Erythroblast (primary cell): Measurements from ENCODE around the gene SLC25A20.
A peak's percentile ranks its signal among the peaks of the same experiment; 100 is the strongest.

Experiments
- DNase-seq, 2 experiments: peaks; one replicate each; lab custom pipeline; 2025; lab: John Stamatoyannopoulos, UW
- GATA1 ChIP-seq: IDR thresholded peaks from 2 replicates; pipeline ENCODE4 v1.6.1; 2011; ENCODE audit warnings: low read depth, mild to moderate bottlenecking, control low read depth, low read length, moderate library complexity
- POLR2A ChIP-seq: IDR thresholded peaks from 2 replicates; pipeline ENCODE4 v1.6.1; 2011; ENCODE audit warnings: mild to moderate bottlenecking, low read length

Gene SLC25A20

DNA sequence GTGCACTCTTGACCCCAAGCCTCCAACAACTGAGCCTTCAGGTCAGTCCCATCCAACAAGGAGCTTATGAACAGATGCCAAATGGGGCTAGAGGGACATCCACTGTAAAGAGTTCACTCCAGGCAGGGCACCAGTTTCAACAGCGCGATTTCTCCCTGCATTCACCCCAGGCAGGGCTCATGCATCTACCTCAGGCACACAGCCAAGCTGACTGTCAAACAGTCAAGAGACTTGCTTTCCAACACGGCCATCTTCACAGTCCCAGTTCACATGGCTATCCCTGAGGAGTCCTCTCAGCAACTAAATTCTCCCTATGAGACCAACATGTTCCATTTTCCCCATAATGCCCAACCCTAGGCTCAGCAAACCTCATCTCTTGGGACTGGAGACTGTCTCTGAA lies 17.7 kb downstream of the SLC25A20 start:
- no peak for TF ChIP-seq POLR2A
- TF ChIP-seq GATA1 = no peak
- DNase-seq = no peak

DNA sequence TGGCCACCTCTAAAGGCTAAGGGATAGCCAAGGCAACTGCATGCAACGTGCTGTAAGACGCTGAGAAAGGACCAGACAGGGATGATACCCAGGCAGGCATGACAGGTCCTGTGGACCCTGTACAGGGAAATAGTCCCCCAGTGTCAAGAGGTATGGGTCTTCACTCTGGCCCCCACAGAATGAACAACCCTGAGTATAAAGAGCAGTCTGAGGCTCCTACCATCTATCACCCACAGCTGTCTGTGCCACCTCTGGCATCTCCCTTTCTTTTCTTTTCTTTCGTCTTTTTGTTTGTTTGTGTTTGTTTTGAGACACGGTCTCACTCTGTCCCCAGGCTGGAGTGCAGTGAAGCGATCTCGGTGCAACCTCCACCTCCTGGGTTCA lies 18.7 kb downstream of the SLC25A20 start:
- DNase-seq = no peak
- TF ChIP-seq POLR2A (no peak), GATA1 (no peak)

DNA sequence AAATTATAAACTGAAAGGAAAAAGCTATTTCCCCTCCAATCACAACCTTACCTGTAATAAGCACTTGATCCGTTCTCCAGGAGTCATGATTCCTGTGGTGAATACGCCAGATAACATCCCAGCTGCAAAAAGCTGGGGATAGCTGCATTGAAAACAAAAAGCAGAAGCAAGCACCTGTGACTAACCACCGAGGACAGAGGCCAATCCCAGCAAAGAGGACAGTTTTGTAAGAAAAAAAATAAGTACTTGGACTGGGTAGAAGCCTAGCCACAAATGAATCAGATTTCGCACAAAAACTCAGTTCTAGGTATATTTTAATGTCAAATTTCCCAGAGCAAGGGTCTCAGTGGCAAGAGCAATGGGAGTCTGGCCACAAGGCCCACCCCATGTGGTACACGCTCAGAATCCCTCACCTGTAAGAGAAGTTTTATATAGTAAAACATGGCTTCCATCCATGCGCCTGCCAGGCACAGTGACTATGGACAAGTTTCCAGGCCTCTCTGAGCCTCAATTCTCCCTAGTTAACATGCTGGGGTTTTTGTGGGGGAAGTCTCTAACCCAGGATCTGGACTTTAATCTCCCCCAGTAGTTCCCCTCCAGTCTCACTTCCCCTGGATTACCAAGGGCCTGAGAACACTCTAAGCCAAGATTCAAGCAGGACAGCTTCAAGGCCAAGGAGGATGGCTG lies 19.2 kb downstream of the SLC25A20 start:
- DNase-seq = no peak
- TF ChIP-seq POLR2A = no peak
- TF ChIP-seq GATA1 = no peak

DNA sequence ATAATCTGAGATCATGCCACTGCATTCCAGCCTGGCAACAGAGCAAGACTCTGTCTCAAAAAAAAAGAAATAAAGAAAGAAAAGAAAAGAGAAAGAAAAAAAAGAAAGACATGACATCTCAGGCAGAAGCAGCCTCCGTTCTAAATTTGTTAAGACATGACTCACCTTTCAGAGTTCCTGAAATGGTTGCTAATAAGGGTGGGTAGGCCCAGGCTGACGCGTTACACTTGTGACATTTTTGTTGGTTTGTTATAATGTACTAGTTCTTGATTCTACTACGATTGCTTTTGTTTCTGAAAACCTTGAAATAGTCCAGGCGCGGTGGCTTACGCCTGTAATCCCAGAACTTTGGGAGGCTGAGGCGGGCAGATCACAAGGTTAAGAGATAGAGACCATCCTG lies 21.0 kb downstream of the SLC25A20 start:
- TF ChIP-seq GATA1 = no peak
- TF ChIP-seq POLR2A = no peak
- no peak for DNase-seq

DNA sequence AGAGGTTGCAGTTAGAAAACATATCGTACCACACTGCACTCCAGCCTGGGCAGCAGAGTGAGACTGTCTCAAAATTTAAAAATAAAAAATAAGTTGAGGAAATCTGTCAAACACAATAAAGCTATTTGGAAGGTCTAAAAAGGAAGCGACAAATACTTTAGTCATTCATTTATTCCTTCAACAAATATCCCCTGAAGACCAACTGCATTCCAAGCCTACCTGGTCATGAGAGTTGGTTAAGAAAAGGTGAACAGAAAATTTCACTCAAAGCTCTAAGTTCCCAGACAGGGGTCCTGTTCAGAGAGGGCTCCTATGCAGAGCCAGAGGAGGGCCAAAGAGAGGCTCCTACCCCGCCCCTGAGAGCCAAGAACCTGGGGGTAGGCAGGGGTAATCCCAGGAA lies 35.6 kb downstream of the SLC25A20 start:
- no peak for DNase-seq
- TF ChIP-seq POLR2A (no peak), GATA1 (no peak)

DNA sequence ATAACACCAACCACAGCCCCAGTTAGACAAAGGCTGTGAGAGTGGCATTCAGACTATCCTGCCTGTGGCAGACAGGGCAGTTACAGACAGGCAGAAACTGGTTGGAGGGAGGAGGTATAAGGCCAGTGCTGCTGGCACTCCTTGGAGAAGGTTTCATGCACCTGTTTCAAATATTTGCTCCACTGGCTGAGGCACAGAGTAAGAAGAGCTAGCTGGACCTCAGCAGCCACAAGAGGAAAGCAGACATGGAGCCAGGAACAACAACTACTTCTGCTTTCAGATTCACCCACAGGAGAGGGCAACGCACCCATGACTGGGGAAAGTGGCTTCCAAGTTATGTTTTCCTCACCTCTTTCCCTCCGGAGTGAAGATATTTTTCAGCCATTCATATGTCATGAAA lies 39.5 kb downstream of the SLC25A20 start:
- TF ChIP-seq GATA1 = no peak
- no peak for TF ChIP-seq POLR2A
- DNase-seq = no peak

DNA sequence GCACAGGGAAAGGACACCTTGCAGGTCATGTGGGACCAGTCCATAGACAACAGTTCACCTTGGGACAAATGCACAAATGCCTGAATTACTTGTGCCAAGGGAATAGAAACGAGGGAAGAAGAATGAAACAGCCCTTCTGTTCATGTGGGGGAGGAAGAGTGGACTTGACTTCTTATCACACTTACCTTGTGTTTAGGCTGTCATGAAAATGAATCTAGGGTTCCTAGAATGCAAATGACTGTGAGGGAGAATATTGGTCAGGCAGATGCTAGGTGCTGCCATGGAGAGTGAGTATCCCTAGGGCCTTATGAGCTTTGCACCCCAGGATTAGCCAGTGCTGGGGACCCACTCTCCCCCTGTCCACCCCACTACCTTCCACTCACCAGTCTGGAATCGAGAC lies 40.0 kb downstream of the SLC25A20 start:
- no peak for DNase-seq
- TF ChIP-seq POLR2A (no peak), GATA1 (no peak)

DNA sequence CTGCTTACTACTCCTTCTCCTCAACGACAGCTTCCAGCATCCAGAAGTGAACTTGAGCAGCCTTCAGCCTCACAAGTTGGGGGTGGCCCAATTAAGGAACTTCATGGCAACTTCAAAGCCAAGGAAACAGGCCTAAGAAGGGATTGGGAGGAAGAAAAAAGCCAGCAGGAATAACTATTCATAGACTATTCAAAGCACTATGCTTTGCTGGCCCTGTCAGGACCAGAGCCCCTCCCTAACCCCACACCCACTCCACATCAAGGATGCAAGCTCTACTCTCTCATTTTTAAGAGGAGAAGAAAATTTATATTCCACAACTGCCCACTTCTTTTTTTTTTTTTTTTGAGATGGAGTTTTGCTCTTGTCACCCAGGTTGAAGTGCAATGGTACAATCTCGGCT lies 41.0 kb downstream of the SLC25A20 start:
- TF ChIP-seq GATA1 (no peak), POLR2A (no peak)
- DNase-seq = no peak

DNA sequence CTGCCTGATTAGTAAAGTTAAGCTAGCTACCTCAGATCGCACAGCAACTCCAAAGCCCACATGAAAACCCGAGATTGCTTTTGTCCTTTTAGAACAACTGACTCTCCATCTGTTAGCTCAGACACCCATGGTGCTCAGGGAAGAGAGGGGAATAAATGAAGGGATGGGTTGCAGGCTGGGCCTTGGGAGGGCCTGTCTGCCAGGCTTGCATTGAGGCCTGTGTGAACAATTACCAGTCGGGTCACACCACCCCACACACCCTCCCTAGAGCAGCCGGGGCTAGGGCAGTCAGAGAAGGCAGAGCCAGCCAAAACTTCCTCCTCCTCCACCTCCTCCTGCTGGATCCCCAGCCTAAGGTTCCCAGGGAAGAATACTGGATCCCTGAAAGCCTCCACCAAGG lies 42.2 kb downstream of the SLC25A20 start:
- TF ChIP-seq GATA1 (no peak), POLR2A (no peak)
- no peak for DNase-seq

DNA sequence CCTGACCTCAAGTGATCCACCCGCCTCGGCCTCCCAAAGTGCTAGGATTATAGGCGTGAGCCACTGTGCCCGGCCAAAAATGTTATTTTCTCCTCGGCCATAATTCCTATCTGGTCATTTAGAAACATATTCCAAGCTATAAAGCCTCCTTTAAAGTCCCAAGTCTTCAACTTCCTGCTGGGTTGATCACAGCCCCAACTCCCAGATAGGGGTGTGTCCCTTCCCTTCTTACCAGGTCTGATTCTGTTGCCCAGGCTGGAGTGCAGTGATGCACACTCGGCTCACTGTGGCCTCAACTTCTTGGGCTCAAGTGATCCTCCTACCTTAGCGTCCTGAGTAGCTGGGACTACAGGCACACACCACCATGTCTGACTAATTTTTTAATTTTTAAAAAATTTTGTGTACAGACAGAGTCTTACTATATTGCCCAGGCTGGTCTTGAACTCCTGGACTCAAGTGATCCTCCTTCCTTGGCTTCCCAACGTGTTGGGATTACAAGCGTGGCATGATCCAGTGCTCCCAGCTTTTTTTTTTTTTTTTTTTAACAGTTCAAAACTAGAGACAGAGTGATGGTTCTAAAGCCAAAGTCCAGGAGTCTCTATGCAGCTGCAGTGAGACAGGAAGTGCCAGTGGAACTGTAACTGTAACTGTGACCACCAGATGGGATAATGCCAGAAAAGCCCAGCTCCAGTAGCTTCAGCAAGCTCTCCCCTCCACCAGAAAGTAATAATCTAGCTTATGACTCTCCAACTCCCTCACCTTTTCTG lies 42.8 kb downstream of the SLC25A20 start:
- TF ChIP-seq GATA1 (no peak), POLR2A (no peak)
- no peak for DNase-seq

DNA sequence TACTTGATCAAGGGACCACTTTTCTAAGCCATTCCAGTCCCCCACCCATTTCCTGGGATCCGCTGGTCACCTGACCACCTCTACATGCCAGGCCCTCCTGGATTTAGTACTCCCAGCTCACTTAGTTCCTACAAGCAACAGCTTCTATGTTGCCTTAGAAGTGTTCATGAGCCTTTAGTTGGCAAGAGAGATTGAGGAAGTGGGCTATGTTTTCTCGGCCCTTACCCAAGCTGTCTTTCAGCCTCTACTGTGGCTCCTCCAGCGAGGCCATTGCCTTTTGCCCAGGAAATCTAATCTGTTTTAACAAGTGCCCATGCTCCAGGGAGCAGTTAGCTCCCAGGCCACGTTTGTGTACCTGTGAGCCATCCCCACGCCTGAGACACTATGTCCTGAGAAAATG lies 46.5 kb downstream of the SLC25A20 start:
- DNase-seq = no peak

DNA sequence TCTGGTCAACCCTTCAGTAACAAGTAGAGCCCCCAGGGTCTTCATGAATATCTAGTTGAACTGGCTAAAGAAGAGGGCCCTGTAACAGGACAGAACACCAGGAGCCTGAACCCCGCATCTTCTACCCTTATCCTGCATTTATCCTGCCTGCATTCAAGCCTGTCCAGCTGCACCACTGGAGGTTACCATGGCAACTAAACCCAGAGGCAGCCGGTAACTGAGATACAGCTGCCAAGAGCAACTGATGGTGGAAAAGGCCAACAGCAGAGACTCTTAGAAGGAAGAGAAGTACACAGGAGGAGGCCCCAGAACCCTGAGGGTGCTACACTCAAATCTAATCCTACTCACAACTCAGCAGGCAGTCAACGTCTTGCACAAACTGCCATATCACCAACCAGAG lies 47.3 kb downstream of the SLC25A20 start:
- TF ChIP-seq GATA1 (no peak), POLR2A (no peak)
- DNase-seq = peak in 1 of 2 experiments; percentile 41

More for the DNA sequence above, 46.5 kb downstream of the SLC25A20 start:
- TF ChIP-seq POLR2A (no peak), GATA1 (no peak)

DNA sequence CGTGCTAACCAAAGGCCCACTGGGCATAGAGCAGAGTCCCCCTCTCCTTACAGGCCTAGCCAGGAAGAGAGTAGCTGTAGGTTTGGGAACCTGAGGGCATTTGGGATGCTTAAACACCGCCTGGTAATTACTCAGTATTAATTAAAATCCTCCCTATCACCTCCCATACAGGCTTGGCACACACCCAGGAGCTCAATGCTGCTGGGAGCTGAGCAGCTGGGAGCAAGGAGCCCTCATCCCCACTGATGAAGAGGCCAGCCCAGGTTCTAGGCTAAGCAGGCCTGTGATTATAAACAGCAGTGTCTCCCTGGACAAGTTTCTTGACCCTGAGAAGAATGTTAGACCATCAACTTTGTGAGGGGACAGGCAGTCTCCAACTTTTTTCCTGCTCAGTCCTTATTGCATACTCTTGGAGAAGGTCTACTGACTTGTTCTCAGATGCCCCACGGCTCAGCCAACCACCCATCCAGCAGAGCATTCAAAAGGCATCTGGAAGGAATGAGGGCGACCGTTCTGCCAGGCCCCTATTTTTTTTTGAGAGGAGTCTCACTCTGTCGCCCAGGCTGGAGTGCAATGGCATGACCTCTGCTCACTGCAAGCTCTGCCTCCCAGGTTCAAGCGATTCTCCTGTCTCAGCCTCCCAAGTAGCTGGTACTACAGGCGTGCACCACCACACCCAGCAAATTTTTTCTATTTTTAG lies 49.7 kb downstream of the SLC25A20 start:
- TF ChIP-seq GATA1 (no peak), POLR2A (no peak)

DNA sequence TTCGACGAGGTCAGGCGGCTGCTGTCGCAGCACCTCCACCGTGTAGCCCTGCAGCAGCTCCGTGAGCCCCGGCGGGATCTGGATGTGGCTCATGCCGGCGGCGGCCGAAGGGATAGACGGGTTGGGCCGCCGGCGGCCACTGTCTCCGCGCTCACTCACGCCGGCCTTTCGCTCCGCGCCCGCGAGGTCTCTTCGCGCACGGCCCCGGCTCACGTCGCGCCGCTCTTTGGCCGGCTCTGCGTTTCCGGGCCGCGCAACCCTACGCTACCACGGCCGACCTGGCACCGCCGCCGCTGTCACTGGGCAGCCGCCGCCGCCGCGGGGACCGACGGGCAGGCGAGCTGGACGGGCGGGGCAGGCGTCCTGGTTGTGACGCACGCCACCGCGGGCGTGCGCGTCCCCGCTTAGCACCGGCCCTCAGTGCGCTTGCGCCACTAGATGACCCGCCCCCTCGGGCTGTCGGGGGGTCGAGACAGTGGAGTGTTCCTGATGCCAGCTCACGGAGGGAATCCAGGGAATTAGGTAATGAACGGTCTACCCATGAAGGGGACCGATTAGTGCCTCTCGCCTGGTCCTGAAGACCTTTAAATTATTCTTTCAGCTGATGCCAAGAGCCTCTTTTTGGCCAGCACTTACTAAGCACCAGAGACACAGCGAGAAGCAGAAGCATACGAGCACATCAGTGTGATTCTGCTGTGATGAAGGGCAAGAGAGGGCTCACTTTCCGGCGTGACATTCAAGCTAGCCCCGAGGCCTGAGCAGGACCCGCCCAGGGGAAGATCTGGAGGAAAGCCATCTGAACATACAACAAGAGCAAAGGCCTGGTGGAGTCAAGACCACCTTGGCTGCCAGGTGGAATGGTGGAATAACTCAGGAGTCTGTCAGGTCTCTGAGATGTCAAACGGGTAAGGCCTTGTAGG lies 50.9 kb downstream of the SLC25A20 start, which contains the start of gene PRKAR2A:
PRKAR2A (minus strand) TSS at position 371 of the 920 bp plus-strand sequence; CDS start at position 93, 278 bp downstream.
- DNase-seq = peak; percentile 90 to 92

More for the DNA sequence above, 49.7 kb downstream of the SLC25A20 start:
- DNase-seq = peak; percentile 13 to 26

More for the DNA sequence above, 50.9 kb downstream of the SLC25A20 start, which contains the start of gene PRKAR2A:
- TF ChIP-seq GATA1 (no peak), POLR2A (peak; percentile 76)
